H7 (cell line): Measurements from ENCODE around the gene METTL5. TPM values are rescaled to one million over a fixed set of nuclear protein-coding genes. Genes with fewer than 3 reads are reported as not detected.
"Not testable (repeated sequence)": the region's sequence is repeated elsewhere in the genome, so short reads cannot be mapped to it uniquely, and the experiment has no call there.

Experiments used
- DNase-seq: peaks from one replicate; pipeline ENCODE4 v3.0.0; 2012
- H3K27me3 ChIP-seq: 2 replicates; pipeline ENCODE4 v1.6.0; 2011; ENCODE audit warnings: mild to moderate bottlenecking, low read length; ENCODE audit not compliant: control insufficient read depth, insufficient read depth
- H3K36me3 ChIP-seq: replicated peaks from 2 replicates; pipeline ENCODE4 v1.5.1; 2011; ENCODE audit warnings: low read length; ENCODE audit not compliant: control insufficient read depth, insufficient read depth
- H3K4me3 ChIP-seq: 2 replicates; pipeline ENCODE4 v1.5.1; 2011; ENCODE audit warnings: low read depth, mild to moderate bottlenecking, control low read depth, low read length, moderate library complexity; ENCODE audit not compliant: insufficient read depth
- total RNA-seq: library from RNA; depleted of rRNA; stranded (reverse); fragments of >200 nt; shearing (Covaris generic); gene quantifications from 2 replicates; pipeline ENCODE4 v1.2.3, GENCODE V29; 2014; rRNA removed

The METTL5 gene
- 61.5 and 80.7 TPM in 2 replicates for total RNA-seq

DNA sequence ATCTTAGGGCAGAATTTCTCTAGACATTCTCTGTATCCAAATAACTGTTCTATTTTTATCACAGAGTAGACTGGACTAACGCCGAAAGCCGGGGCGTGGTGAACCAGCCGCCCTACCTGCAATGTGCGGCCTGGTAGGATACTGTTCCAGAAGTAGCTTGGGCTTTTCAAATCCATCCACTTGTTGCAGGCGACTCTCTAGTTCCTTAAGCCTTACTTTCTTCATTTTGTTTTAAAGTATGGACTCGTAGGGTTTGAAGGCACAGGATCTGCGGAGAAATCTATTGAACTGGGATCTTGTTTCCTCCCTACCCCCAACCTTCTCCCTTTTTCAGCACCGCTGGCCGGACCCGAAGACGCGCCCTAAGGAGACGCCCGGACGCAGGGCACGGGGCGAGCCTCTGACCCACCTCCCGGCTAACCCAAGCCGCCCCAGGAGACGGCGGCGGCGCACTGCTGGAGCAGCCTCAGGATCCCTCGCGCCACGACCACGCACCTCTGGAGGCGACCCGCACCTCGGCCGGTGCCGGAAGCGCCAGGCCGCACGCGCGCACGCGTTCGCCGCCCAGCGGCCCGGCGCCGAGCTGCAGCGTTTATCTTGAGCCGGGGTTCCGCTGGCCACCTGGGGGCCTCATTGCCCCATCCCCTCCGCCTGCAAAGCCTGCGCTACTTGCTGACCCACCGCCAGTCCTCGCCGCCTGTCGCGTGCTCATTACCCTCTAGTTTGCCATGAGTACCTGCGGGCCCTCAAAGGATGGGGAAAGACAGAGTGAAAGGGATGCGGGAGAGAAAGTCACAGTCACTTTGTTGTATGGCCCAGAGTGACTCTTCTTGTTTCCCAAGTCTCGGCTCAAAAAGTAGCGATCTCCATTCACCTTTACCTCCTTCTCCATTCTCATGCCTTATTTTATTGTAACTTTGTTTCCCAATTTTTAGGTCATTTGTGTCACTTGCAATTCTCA, at the start of gene METTL5:
Gene METTL5 (minus strand): TSS at position 533 of the 961 bp plus-strand sequence. CDS start 308 bp downstream, at position 225.
- peak within 1 kb of the TSS; percentile 75 for H3K4me3 ChIP-seq
- DNase-seq = peak; percentile 95
- peaks cover 3% of the 10 kb centered on the region for H3K36me3 ChIP-seq
- no peaks in the 10 kb centered on the region for H3K27me3 ChIP-seq

- H3K27me3 ChIP-seq = no peaks in the 10 kb centered on the region
- H3K36me3 ChIP-seq = no peaks in the 10 kb centered on the region
- no peak overlapping the region for H3K4me3 ChIP-seq
- no peak for DNase-seq
Measured at GRCh38 chr2:169871994-169872393, 47.3 kb upstream of the METTL5 start.

GRCh38 chr2:169871369-169871768, 46.7 kb upstream of the METTL5 start:
- not testable (repeated sequence) for H3K36me3 ChIP-seq, H3K4me3 ChIP-seq, DNase-seq, H3K27me3 ChIP-seq

GRCh38 chr2:169868951-169869350, 44.2 kb upstream of the METTL5 start:
- DNase-seq = no peak
- H3K4me3 ChIP-seq = no peak overlapping the region
- H3K27me3 ChIP-seq = no peaks in the 10 kb centered on the region
- H3K36me3 ChIP-seq = no peaks in the 10 kb centered on the region

GRCh38 chr2:169867579-169867978, 42.9 kb upstream of the METTL5 start:
- Histone ChIP-seq H3K4me3 (no peak overlapping the region), H3K36me3 (no peaks in the 10 kb centered on the region), H3K27me3 (no peaks in the 10 kb centered on the region)
- DNase-seq = no peak

- H3K27me3 ChIP-seq, DNase-seq, H3K36me3 ChIP-seq, H3K4me3 ChIP-seq: not testable (repeated sequence)
Measured at GRCh38 chr2:169866230-169866629, 41.5 kb upstream of the METTL5 start.

- H3K27me3 ChIP-seq = no peaks in the 10 kb centered on the region
- no peaks in the 10 kb centered on the region for H3K36me3 ChIP-seq
- DNase-seq = no peak
- H3K4me3 ChIP-seq = no peak overlapping the region
Measured at GRCh38 chr2:169865492-169865891, 40.8 kb upstream of the METTL5 start.

DNA sequence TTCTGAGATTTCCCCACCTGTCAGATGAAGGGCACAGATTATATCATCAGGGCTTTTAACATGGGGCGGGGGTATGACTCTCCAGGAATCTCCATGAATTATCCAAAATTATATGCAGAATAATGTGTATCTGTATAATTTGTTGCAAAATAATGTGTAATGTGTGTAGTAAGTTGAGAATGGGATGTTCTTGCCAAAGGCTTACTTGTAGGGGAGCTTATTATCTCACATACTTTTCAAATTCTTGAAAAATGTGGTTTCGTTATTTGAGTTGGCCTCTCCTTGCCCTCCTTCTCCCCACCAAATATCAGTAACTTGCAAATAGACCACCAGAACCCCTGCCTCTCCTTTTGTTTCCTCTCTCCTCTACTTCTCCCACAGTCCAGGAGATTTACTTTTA, 38.1 kb upstream of the METTL5 start:
- Histone ChIP-seq H3K36me3 (no peaks in the 10 kb centered on the region), H3K4me3 (no peak overlapping the region), H3K27me3 (no peaks in the 10 kb centered on the region)
- peak; percentile 11 for DNase-seq

DNA sequence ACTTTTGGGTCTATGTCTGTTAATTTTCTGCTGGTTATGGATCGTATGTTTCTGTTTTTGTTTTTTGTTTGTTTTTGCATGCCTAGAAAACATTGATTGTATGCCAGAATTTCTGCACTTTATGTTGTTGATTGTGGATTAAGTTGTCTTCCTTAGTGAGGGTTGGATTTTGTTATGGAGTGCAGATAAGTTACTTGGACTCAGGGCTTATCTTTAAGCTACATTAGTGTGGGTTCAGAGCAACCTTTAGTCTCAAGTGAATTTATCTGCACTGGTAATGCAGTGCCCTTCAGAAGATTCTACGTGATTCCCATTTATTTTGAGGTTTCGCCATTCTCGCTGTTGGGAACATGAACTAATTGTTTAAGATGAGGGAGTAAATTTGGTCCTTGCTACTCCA, 35.4 kb upstream of the METTL5 start:
- DNase-seq = no peak

GRCh38 chr2:169859423-169859822, 34.7 kb upstream of the METTL5 start:
- Histone ChIP-seq H3K36me3 (no peaks in the 10 kb centered on the region), H3K4me3 (no peak overlapping the region), H3K27me3 (no peaks in the 10 kb centered on the region)
- no peak for DNase-seq

More for the DNA sequence above, 35.4 kb upstream of the METTL5 start:
- Histone ChIP-seq H3K4me3 (no peak overlapping the region), H3K36me3 (no peaks in the 10 kb centered on the region), H3K27me3 (no peaks in the 10 kb centered on the region)

DNA sequence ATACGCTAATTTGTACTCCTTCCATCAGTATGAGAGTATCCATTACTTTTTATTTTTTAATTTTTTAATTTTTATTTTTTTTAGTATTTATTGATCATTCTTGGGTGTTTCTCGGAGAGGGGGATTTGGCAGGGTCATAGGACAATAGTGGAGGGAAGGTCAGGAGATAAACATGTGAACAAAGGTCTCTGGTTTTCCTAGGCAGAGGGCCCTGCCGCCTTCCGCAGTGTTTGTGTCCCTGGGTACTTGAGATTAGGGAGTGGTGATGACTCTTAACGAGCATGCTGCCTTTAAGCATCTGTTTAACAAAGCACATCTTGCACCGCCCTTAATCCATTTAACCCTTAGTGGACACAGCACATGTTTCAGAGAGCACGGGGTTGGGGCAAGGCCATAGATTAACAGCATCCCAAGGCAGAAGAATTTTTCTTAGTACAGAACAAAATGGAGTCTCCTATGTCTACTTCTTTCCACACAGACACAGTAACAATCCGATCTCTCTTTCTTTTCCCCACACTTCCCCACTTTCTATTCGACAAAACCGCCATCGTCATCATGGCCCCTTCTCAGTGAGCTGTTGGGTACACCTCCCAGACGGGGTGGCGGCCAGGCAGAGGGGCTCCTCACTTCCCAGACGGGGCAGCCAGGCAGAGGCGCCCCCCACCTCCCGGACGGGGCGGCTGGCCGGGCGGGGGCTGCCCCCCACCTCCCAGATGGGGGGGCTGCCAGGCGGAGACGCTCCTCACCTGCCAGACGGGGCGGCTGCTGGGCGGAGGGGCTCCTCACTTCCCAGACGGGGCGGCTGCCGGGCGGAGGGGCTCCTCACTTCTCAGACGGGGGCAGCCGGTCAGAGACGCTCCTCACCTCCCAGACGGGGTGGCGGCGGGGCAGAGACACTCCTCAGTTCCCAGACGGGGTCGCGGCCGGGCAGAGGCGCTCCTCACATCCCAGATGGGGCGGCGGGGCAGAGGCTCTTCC, 30.9 kb upstream of the METTL5 start:
- H3K4me3 ChIP-seq, H3K27me3 ChIP-seq, H3K36me3 ChIP-seq, DNase-seq: not testable (repeated sequence)

DNA sequence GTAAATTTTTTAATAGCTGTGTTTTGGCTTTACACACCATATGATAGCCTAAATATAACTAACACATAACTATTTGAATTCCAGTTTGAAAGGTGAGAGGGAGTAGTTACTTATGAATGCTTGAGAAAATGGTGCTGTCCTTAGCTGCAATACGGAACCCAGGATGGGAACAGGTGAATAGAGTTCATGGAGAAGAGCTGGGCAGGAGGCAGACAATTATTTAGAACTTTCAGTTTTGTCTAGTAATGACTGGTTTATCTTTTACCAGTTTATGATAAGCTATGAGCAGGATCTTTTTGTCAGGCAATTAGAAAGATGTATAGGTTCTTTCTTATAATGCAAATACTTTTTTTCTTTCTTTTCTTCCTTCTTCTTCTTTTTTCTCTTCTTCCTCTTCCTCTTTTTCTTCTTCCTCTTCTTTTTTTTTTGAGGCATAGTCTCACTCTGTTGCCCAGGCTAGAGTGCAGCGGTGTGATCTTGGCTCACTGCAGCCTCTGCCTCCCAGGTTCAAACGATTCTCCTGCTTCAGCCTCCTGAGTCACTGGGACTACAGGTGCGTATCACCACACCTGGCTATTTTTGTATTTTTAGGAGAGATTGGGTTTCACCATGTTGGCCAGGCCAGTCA, 28.4 kb upstream of the METTL5 start:
- Histone ChIP-seq H3K27me3 (no peaks in the 10 kb centered on the region), H3K4me3 (no peak overlapping the region), H3K36me3 (no peaks in the 10 kb centered on the region)
- DNase-seq = no peak

- Histone ChIP-seq H3K36me3 (no peaks in the 10 kb centered on the region), H3K4me3 (no peak overlapping the region), H3K27me3 (no peaks in the 10 kb centered on the region)
- DNase-seq = no peak
Measured at GRCh38 chr2:169849710-169850109, 25.0 kb upstream of the METTL5 start.

DNA sequence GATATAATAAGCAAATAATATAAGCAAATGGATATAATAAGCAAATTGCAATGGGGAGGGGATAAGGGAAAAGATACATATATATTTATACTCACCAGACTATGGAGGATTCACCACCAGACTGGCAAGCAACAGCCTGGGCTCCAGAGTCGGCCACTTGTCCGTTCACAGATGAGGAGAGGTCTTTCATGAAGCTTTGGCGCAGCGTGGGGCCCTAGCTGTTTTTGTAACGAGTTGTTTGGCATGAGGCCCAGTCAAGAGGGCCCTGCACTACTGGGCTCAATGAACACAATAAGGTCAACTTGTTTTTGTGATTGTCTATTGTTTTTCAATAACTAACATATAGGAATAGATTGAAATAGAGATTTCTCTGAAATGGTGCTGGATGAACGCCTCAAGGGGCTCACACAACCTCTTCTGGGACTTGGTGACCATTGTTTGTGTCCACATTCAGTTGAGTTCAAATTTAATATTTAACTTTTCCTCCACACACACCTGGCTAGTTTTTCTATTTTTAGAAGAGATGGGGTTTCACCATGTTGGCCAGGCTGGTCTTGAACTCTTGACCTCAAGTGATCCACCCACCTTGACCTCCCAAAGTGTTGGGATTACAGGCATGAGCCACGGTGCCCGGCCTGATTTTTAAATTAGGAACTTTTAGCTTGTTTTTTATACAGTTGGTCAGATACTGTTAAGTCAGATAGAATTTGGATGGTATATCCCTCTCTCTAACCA, 24.4 kb upstream of the METTL5 start:
- DNase-seq, H3K36me3 ChIP-seq, H3K27me3 ChIP-seq, H3K4me3 ChIP-seq: not testable (repeated sequence)
